Kidney (tissue), 14 donors: ENCODE measurements around the gene PGBD5. TPM values are rescaled to one million over a fixed set of nuclear protein-coding genes. Genes with fewer than 3 reads are reported as not detected.

Experiments
- DNase-seq, 5 donors: peaks; one replicate each; pipeline ENCODE4 v3.0.0-alpha.2; 2013 to 2020
- FAIRE-seq: peaks from 2 replicates; lab custom pipeline; 2012; peaks lifted over from hg19 to GRCh38; lab: Jason Lieb, UNC
- H3K27ac ChIP-seq, 2 donors: one replicate each; pipeline ENCODE4 v1.7.0; 2013; ENCODE audit warnings: low read depth in 2 of 2, low read length in 2 of 2, inconsistent platforms in 1 of 2
- H3K27me3 ChIP-seq: one replicate; pipeline ENCODE4 v1.7.1; 2013; ENCODE audit warnings: low read length, inconsistent platforms; ENCODE audit not compliant: control insufficient read depth, insufficient read depth
- H3K36me3 ChIP-seq, 3 donors: one replicate each; pipeline versions ENCODE4 v1.7.0 to v1.7.1; 2013; ENCODE audit warnings: low read length in 3 of 3, control low read depth in 1 of 3, inconsistent platforms in 1 of 3; ENCODE audit not compliant: insufficient read depth in 3 of 3, control insufficient read depth in 2 of 3
- H3K4me1 ChIP-seq, 3 donors: one replicate each; pipeline versions ENCODE4 v1.7.0 to v1.7.1; 2013; ENCODE audit warnings: low read length in 3 of 3, inconsistent platforms in 1 of 3, low read depth in 1 of 3; ENCODE audit not compliant: control insufficient read depth in 2 of 3, insufficient read depth in 2 of 3
- H3K4me3 ChIP-seq, 3 donors: one replicate each; pipeline versions ENCODE4 v1.7.0 to v1.8.1; 2013; ENCODE audit warnings: low read length in 3 of 3, control low read depth in 1 of 3, inconsistent platforms in 1 of 3
- H3K9ac ChIP-seq, 3 donors: one replicate each; pipeline versions ENCODE4 v1.7.0 to v1.7.1; 2013; ENCODE audit warnings: low read length in 3 of 3, control low read depth in 1 of 3, inconsistent platforms in 1 of 3
- H3K9me3 ChIP-seq, 3 donors: one replicate each; pipeline versions ENCODE4 v1.7.0 to v1.7.1; 2013; ENCODE audit warnings: low read length in 3 of 3, control low read depth in 1 of 3, inconsistent platforms in 1 of 3; ENCODE audit not compliant: control insufficient read depth in 2 of 3, insufficient read depth in 1 of 3
- intact Hi-C: fragments of 100-400 bp; cut with DNase I; formaldehyde crosslinking; loops from one replicate; pipeline ENCODE4 v1.11.1; 2022
- polyA plus RNA-seq: library from polyadenylated mRNA; stranded (reverse); fragments of 350-450 nt; fragmentation: Illumina TruSeq; extraction: RNeasy Lipid Tissue Mini Kit (QIAGEN cat#74804); gene quantifications from one replicate; pipeline ENCODE4 v1.2.3, GENCODE V29; 2014; ENCODE audit warnings: low read depth, low replicate concordance; ENCODE audit not compliant: insufficient read depth
- total RNA-seq: library from RNA; stranded (reverse); fragmentation: NEBNext Ultra II Directional; extraction: Animal tissue kit (Norgen Biotek cat#: 25700); gene quantifications from one replicate; pipeline ENCODE4 v1.2.1, GENCODE V29; 2021
- TF ChIP-seq, protein P1 (sequence below): IDR thresholded peaks from 3 replicates; pipeline ENCODE4 v1.5.1; 2012; ENCODE audit warnings: mild to moderate bottlenecking, moderate library complexity, borderline replicate concordance; ENCODE audit not compliant: insufficient read depth; ENCODE audit errors: extremely low read depth
- donor health status: control.
- donor health status: control.
- donor health status: control.
- donor health status: control.
- donor health status: control.
- donor health status: DM: yes; HTN: yes; CAD: no.
- donor health status: Normal renal cell carcinoma (clear cell type).

Gene PGBD5
- total and polyA plus RNA-seq, 2 donors from 2014 or later = 2.0 to 3.7 TPM

DNA sequence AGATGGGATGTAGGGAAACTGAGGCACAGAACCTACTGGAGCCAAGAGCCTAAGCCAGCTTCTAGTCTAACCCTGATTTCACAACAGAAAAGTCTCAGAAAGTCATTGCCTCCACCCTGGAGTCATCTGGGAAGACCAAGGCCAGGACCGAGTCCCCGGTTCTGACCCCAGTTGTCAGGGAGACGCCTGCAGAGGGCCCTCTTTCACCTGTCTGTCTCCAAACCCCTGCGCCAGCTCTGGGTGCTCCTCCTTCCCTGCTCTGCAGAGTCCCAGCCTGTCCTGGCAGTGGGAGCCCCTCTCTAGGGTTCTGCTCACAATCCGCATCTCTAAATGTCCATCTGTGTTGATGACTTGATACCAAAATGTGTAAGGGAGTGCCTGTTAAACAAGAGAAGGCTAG is 149.7 kb downstream of the PGBD5 start:
- no peak overlapping the region for H3K4me3 ChIP-seq
- no peaks in the 10 kb centered on the region for H3K27me3 ChIP-seq
- no peaks in the 10 kb centered on the region for H3K4me1 ChIP-seq
- no peaks in the 10 kb centered on the region for H3K9me3 ChIP-seq
- DNase-seq = no peak
- TF ChIP-seq, protein P1, sequence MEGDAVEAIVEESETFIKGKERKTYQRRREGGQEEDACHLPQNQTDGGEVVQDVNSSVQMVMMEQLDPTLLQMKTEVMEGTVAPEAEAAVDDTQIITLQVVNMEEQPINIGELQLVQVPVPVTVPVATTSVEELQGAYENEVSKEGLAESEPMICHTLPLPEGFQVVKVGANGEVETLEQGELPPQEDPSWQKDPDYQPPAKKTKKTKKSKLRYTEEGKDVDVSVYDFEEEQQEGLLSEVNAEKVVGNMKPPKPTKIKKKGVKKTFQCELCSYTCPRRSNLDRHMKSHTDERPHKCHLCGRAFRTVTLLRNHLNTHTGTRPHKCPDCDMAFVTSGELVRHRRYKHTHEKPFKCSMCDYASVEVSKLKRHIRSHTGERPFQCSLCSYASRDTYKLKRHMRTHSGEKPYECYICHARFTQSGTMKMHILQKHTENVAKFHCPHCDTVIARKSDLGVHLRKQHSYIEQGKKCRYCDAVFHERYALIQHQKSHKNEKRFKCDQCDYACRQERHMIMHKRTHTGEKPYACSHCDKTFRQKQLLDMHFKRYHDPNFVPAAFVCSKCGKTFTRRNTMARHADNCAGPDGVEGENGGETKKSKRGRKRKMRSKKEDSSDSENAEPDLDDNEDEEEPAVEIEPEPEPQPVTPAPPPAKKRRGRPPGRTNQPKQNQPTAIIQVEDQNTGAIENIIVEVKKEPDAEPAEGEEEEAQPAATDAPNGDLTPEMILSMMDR = no peak
- H3K9ac ChIP-seq = no peak overlapping the region
- no peak overlapping the region for H3K27ac ChIP-seq
- FAIRE-seq = no peak
- intact Hi-C loops = no loop called here
- peaks cover 4 to 27% (median 7%) of the 10 kb centered on the region in 3 donors for H3K36me3 ChIP-seq

DNA sequence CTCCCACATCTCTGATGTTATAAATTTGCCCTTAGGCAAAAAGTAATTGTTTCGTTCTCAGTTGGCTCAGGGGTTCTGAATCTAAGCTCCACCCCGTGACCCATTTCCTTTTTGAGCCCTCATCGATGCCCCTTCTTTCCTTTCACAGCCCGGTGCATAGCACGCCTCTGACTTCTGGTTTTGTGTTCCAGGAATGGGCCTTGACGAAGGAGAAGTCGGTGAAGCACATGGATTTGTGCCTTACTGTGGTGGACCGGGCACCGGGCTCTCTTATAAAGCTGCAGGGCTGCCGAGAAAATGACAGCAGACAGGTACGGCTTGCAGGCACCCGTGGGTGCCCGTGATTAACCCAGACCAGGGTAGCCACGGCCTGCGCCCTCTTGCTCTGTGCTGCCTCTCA is 151.9 kb downstream of the PGBD5 start:
- peaks cover 4 to 27% (median 4%) of the 10 kb centered on the region in 3 donors for H3K36me3 ChIP-seq
- no peak overlapping the region for H3K9ac ChIP-seq
- intact Hi-C loops = no loop called here
- FAIRE-seq (no peak), DNase-seq (no peak)
- TF ChIP-seq, protein P1 = no peak
- no peaks in the 10 kb centered on the region for H3K9me3 ChIP-seq
- no peaks in the 10 kb centered on the region for H3K27me3 ChIP-seq
- H3K4me3 ChIP-seq = no peak overlapping the region
- H3K27ac ChIP-seq = no peak overlapping the region
- peaks cover 0 to 8% (median 0%) of the 10 kb centered on the region in 3 donors for H3K4me1 ChIP-seq

DNA sequence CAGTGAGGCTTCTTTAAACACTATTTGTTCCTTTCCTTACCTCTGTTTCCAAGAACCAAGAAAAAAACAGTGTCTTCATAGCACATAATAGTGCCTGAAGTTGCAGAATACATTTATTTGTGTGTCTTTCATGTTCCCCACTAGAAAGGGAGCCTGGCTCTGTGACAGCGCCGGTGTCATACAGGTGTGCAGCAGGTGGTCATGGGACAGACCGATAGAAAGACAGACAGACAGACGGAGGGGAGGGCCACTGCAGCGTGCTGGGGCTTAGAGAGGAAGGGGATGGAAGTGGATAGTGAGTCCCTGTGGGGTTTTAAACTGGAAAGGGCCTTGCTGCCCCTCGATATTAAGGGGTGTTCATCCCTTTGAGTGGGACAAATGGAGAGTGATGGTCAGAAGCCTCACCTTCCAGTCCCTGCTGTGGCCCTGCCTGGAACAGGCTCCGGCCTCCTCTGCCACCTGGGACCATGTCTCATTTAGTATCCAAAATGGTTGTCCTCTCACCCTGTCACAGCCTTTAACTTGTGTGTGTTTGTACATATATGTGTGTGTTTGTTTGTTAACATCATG is 152.9 kb downstream of the PGBD5 start:
- Histone ChIP-seq H3K4me1 (peaks cover 0 to 11% (median 5%) of the 10 kb centered on the region in 3 donors), H3K27ac (no peak overlapping the region), H3K4me3 (no peak overlapping the region), H3K36me3 (peaks cover 2 to 25% (median 4%) of the 10 kb centered on the region in 3 donors), H3K27me3 (no peaks in the 10 kb centered on the region), H3K9ac (no peak overlapping the region), H3K9me3 (no peaks in the 10 kb centered on the region)
- intact Hi-C loops = no loop called here
- TF ChIP-seq, protein P1 = no peak
- DNase-seq (no peak), FAIRE-seq (no peak)

DNA sequence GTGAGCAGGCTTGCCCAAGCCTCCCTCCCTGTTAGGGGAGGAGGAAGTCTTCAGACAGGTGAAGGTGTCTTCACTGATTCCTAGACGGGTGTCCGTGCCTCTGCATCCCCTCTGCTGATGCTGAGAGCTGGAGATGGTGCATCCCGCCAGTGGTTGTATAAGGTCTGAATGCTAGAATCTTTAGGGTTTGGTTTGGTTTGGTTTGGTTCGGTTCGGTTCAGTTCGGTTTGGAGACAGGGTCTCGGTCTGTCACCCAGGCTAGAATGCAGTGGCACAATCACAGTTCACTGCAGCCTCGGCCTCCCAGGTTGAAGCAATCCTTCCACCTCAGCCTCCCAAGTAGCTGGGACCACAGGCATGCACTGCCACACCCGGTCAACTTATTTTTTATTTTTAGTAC is 153.6 kb downstream of the PGBD5 start:
- H3K27ac ChIP-seq = no peak overlapping the region
- peaks cover 2 to 24% (median 4%) of the 10 kb centered on the region in 3 donors for H3K36me3 ChIP-seq
- no peaks in the 10 kb centered on the region for H3K9me3 ChIP-seq
- TF ChIP-seq, protein P1 = no peak
- FAIRE-seq = no peak
- intact Hi-C loops = no loop called here
- H3K27me3 ChIP-seq = no peaks in the 10 kb centered on the region
- no peak overlapping the region for H3K9ac ChIP-seq
- H3K4me3 ChIP-seq = no peak overlapping the region
- no peak for DNase-seq
- peaks cover 0 to 11% (median 5%) of the 10 kb centered on the region in 3 donors for H3K4me1 ChIP-seq
